Stimulated activated CD4-positive, alpha-beta T cell treated with anti-CD3 and anti-CD28 coated beads, TNF-alpha, amount 100 ng/mL, for 24 hours (primary cell): ENCODE data around the gene PTPRE.

ENCODE experiments used
- DNase-seq, 3 experiments: peaks; one replicate each; pipeline ENCODE4 v3.0.0-alpha.2; 2020; ENCODE audit warnings: low read depth in 3 of 3

The PTPRE gene

DNA sequence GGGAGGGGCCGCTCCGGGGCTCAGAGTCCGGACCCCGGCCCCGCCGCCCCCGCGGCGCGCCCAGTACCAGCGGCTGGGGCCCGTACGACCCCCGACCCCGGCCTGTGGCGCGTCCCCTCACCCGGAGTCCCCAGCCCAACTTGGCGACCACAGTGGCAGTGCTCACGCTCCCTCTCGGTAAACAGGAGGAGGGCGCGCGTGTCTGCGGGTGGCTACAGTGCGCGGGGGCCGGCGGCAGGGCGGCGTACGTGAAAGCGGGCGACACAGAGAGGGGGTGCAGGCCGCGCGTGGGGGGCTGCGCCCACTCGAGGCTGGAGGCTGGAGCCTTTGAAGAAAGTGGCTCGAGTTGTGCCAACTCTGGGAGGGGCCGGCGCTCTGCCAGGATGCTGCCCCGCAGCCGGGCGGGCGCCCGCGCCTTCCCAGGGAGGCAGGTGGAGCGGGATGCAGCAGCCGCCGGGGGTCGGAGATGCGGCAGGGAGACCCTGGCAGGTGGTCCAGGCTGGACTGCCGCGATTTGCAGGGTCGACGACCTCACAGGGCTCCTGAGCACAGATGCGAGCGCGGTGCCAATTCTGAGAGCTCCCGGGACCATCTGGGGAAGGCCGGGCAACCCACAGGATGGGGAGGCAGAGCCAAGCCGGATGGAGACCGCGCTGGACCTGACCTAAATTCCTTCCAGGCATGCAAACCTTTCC is 655 bp downstream of the PTPRE start:
- DNase-seq: peak in 1 of 3 experiments; percentile 8

DNA sequence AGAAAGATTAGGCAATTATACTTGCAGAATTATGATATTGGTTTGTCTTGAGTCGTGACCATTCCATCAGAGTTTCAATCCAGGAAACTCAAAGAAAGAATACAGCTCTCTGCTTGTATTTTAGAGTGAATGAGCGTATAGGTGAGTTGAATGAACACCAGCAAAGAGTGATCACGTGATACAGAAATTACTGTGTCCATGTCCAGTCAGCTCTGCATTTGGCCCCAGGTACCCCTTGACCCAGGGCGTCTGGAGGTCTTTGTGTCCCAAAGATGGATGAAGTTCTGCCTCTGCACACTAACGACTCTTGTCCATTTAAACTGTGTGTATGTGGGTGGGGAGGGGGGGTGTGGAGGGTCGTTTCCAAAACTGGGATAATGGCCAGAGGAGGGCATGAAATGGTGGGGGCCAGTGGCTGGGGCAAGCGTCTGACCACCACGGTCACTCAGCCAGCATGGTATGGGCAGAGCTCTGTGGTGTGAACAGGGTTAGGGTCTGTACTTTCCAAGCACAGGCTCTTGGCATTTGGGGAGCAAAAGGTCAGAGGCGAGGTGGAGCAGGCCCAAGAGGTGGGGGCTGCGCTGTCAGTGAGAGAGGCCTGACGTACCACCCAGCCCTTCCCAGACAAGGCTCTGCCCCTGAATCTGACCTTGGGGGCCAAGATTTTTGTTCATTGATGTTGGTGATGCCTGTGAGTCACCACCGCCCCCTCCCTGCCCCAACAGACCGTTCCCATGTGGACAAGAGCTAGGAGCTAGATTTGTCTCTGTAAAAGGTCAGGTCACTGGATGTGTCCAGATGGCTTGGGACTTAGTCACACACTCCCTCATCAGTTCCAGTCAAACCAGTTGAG is 1.4 kb downstream of the PTPRE start:
- DNase-seq: no peak

DNA sequence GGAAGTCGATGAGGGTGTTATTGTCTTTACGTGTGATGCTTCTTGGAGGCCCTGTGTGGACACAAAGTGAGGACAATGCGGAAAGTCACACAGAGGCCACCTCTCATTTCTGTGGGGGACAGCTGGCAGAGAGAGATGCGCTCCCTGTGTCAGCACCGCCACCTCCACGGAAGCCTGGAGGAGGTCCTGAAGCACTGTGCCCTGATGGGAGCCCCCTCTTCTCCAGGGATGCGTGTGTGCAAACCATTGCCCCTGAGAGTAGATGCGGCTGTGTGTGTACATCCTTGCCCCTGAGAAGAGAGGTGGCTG is 2.0 kb downstream of the PTPRE start:
- DNase-seq: no peak

DNA sequence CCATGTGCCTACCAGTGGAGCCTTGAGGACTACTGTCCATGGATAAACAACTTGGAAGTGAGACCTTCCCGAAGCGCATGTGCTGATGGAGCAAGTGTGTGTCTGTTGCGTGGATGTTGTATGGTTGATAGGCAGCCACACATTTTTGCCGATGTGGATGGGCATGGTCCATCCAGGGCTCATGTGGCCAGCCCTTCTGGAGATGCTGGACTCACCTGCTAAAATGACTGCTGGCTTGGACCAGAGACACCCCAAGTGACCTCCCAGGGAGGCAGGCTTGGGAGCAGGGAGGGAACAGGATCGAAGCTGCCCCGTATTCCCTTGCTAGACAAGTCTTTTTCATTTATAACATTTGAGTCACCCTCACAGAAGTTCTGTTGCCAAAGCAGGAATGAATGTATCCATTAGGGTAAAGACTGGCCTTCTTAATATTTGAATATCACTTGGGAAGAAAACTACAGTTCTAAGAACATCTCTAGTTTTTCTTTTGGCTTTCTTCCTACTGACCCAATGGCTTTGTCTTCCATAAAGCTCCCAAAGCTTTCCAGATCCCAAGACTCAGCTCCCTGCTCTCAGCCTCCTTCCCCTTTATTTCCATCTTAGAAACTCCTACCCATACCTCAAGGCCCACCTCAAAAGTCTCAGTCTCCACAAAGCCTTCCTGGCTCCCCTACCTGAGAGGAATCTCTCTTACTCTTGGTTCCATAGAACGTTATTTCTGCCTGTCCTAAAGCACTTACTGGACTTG is 3.0 kb downstream of the PTPRE start:
- no peak for DNase-seq

DNA sequence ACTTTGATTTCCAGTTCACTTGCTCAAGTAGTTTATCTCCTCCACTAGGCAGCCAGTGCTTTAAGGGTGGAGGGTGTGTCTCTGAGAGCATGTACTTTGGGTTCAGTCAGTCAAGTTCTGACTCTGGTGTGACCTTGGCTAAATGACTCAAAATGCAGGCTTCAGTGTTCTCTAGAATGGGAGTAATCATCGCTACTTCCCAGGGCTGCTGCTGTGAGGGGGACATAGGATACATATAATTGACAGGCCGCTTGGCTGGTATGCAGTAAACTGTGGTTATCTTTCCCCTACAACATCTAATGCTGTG is 3.5 kb downstream of the PTPRE start:
- no peak for DNase-seq

DNA sequence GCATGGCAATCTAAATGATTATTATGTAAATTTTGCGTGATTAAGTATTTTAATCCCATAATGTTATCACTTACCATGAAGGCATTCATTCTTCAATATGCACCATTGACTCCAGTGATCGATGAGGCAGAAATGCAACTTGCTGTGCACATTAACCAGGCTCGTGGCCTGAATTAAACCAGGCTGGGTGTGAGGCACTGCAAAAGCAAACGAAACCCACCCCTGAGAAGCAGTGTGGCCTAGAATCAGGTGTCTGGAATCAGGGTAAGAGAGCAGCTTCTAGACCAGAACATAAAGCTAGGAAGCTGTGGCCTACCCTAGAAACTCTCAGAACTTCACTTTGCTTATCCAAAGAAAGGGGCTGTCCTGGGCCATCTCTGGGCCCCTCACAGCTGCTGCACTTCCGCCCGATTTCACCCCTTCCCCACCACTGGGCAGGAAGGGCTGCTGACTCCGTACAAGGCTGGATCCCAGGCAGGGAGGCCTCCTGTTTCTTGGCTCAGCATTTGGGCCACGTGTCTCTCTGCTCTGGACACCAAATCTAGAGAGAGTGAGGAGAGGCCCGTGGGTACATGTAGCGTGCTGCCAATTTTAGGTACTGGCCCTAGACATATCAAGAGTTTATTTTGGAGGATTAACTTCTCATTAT is 4.4 kb downstream of the PTPRE start:
- no peak for DNase-seq

DNA sequence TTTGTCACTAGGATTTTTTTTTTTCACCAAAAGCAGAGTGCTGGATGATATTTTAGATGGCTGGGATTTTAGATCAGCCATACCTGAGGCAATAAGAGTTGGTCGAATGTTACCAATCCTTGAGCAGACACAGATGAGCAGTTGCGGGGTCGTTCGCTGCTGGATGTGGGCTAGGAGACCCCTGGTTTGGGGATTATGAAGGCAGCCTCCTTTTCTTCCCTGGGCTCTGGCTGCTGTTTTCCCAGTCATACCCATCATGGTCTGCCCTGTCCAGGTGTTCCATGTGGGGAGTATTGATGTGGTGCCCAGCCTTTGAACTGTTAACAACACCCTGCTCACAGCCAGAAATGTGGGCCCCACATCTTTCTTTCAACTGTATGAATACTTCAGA is 5.0 kb downstream of the PTPRE start:
- no peak for DNase-seq

DNA sequence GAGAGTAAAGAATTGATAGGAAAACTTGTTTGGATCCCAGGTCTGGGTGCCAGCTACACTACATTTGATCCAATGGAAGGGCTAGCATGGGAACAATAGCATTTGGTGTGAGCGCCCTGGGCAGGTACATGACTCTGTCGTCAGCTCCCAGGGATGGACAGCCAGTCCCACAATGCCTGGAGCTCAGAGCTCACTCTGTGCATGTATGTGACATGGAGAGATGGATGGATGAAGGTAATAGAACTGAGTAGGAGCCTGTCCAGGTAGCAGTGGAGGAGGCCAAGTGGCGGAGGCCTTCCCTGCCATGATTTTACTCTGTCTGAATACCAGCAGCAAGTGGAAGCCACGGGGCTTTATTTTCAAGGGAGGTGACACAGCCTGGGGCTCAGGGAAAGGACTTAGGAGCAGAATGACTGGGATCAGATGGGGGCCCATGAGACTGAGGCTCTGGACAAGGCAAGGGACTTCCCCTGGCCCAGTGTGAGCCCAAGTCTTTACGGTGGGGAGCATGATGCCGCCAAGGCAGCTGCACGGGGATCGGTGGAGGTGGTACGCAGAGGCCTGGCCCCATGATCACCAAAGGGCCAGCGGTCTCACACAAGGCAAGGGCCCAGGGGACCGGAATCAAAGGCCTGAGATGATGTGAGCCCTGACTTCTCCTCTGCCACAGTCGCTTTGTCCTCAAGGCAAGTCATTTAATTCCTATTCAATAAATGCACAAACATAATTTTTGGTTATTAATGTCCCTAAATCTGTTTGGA is 5.9 kb downstream of the PTPRE start:
- no peak for DNase-seq

DNA sequence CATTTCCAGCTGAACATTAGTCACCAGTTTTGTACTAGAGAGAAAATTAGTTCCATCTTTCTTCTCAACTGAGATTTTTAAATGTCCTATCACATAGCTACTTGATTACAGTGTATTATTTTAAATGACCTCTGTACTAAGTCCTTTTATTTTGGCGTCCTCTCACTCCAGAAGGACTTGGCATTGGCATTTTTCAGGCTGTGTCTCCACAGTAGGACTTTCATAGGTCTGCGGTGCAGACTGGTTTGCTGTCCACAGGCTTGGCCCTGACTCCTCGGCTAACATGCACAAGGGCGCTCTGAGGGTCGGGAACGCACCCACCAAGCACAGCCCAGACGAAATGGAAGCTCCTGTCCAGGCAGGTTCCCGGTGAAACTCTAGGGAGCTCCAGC is 6.5 kb downstream of the PTPRE start:
- no peak for DNase-seq

DNA sequence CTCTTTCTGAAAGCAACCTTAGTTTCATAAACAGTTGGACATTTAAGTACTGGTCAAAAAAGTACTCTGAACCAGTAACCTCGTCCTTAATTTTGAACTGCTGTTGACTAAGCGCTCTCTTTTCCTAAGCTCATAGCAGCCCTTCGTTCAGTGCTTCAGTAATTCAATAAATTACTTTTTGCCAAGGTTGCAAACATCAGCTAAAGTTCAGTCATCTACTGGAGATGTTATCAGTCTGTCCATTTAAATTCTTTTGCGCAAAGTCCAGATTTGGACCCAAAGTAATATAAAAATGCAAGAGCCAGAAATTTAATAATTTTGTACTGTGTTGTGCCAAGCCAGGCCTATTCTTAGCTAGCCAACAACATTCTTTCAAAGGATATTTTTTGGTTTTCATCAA is 8.4 kb downstream of the PTPRE start:
- DNase-seq: no peak

DNA sequence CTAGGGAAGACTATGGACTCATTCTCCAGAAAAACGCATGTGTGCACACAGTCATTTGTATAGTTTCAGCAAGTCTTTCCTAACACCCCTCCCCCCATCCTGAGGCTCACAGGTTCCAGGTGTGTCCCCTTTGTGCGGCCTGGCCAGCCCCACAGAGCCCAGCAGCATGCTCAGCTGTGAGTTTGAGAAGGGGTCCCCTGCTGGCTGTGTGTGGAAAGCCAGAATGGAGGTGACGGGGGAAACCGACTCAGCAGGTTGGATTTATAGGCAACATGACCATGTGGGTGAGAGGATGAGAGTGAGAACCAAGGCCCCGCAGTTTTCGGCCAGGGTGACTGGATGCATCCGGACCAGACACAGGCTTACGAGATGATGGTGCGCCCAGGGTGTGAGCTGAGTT is 9.9 kb downstream of the PTPRE start:
- DNase-seq: no peak

DNA sequence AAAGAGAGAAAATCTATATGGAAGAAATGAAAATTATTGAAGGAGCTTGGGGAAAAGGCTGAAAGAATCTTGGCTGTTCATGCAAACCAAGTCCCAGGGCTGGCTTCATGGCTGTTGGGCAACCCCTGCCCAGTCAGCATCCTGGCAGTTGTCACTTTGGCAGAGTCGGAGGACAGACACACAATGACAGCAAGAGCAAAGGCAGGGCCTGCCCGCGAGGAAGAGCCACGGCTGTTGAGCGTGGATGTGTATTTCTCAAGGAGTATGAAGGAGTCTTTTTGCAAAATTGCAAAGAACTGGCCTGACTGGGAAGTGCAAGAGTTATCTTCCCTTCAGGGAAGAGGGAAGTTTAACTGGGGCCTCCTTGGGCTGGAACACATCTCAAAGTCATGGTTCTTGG is 11.7 kb downstream of the PTPRE start:
- no peak for DNase-seq

DNA sequence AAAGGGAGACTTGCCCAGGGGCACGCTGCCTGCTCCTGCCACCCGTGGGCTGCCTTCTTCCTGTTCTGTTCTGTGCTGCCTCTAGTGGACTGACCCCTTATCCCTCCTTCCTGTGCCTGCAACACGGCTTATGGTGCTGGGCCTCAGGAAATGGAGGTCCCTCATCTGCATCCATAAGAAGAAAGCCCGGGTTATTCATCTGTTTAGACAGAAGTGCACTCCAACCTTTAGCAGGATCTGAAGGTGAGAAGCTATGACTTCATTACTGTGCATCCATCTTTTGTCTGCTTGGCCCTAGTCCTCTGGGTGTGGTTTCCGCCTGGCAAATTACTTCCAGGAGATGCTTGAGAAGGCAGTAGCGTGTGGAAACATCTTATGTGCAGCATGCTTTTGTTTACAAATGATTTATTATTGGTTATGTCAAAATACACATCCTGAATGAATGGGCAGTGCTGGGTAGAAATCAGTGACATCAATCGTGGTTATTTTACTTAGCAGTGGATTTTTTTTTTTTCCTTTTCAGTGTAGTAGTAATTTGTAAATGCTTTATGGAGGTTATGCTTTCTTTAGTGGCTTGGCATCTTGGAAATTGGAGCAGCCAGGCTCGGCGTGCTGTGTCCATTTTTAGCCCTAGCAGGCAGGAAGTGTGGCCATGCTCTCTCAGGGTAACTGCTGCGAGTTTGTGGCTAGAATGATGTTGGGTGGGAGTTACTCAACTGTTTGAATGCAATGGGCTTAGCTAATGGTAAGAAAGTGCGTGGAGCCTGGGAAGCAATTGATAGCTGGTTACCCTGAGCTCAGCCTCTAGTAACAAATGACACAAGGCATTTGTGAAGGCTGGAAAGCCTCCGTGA is 12.7 kb downstream of the PTPRE start:
- no peak for DNase-seq

DNA sequence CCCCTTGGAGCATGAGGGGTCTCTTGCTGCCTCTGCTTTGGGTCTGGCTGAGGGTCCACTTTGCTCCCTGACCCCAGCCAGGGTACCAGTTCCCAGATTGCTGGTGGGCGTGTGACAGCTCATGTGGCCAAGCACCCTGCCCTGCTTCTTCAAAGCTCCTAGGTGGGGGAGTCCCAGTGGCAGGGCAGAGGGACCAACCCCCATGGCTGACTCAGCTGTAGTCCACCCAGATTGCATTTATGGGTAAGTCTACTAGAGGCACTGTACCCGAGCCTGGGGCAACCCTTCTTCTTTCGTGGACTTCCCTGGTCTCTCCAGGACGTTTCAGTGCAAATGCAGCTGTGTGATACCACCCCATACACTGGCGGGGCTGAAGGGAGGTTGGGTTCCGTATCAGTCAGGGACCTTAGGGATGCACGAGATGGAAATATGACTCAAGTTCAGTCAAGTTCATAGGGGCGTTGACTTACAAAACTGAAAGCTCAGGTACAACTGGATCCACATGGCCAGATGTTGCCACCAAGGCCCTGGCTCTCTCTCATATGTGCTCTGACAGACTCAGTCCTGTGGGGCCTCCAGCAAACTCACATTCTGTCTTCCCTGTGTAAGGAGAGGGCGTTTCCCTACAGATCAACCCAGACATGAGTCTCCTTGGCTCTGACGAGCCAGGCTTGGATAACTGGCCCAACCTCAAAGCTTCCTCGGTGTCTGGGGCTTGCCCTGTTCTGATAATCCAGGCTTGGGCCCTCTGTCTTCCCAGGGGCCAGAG is 13.6 kb downstream of the PTPRE start:
- DNase-seq: no peak

DNA sequence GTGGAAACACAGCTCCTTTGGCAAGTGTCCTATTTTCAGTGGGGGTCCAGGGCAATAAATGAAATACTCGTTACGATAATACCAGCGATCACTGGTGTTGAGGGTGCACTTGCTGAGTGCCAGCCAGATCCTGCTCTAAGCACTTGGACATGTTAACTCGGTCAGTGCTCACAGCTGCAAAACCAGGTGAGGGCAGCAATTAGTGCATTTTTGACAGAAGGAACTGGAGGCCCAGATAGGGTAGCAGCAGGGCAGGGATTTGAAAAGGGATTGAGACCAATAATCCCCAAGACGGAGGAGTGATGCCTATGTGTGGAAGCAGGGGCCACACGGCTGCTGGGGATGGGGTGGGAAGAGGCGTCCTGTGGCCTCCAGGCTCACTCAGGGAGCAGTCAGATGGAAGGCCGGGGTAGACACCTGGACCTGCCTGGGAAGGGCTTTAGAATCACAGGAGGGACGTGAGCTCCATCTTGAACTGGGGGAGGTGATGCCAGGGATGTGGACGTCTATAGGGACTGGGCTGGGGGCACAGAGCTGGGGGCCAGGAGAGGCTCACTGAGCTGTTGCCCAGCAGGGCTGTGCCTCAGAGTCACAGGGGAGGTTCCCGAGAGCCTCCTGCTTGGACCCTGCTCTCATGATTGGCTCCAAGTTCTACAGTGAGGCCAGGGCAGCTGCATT is 14.3 kb downstream of the PTPRE start:
- DNase-seq: no peak

DNA sequence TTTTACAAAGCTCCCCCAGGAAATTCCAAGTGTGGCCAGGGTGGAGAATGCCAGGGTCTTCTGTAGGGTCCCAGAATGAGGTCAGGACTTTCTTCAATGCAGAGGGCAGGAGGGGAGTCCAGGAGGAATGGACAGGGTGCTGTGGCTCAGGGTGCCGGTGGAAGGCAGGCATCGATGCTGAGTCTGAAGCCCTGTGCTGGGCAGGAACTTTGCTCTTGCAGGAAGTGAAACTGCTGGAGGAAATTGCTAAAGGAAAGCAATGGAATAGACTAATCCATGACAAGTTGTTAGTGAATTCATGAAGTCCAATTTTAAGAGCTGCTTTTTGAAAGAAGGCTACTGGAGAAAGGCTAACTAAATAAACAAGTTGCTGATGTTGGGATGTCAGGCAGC is 14.8 kb downstream of the PTPRE start:
- DNase-seq: no peak

DNA sequence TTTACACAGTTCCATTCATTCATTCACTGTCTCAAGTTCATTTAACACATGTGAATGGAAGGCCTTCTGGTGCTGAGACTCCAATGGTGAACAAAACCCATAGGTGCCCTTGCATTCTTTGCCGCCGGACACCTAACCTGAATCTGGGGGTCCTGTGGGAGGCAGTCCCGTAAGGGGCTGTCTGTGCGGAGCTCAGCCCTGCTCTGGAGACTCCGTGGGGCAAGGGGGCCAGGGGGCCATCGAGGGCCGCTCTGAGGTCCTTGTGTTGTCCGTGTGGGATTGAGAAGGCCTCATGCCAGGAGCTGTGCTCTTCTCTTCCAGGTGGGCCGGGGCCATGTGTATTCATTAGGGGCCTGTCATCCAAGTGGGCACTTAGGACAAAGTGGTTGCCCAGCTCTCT is 15.3 kb downstream of the PTPRE start:
- DNase-seq: no peak

DNA sequence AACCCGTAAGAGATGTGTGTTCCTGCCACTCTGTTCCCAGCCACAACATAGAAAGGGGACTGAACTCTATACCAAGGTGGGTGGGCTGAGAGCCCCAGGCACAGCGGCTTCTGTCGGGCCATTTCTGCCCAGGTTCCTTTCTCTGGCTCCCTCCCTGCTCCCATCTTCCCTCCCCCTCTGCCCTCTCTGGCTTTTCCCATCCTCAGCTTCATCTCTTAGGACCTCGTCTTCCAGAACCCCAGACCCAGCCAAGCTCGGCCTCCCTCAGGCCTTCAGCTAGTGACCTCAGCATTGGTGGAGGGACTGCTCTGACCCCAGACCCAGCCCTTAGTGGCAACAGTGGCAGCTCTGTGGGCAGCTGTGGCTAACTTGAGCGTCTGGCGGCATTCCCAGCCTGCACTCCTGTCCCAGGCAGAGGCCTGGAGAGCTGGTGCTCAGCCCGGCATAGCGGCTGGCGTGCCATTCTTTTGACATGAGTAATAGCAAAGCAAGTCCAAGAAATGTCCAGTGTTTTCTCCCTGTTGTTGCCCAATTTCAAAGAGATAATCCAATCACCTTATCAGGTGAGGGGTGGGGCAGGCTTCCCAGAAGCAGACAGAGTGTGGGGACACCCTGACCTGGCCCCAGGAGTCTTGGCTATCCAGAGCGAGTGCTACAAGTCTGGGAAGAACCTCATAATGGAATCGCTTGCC is 15.9 kb downstream of the PTPRE start:
- no peak for DNase-seq

DNA sequence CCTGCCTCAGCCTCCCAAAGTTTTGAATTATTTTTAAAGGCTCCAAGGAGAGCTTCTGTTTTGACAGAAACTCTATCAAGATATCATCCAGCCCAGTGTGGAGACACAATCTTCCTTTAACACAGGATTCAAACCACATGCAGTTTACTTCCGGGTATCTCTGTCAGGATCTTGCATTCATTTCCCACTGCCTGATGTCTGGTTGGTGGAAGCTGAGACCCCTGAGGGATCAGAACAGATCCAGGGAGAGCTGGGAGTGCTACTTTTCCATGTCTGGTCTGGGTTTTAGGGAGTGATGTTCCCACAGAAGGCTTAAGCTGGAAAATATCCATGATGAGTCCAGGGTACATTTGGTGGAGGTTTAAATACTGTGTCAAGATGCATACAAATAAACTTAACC is 16.7 kb downstream of the PTPRE start:
- no peak for DNase-seq
